HT-29 (cell line): Measurements from ENCODE around the gene SDK1. TPM values are rescaled to one million over a fixed set of nuclear protein-coding genes. Genes with fewer than 3 reads are reported as not detected.
"Not testable (repeated sequence)": the region's sequence is repeated elsewhere in the genome, so short reads cannot be mapped to it uniquely, and the experiment has no call there.

Experiments used
- DNase-seq: peaks from one replicate; pipeline ENCODE4 v3.0.0-alpha.2; 2015; ENCODE audit warnings: low spot score
- total RNA-seq: library from RNA; depleted of rRNA; stranded (reverse); fragments of >200 nt; shearing (Covaris generic); gene quantifications from 2 replicates; pipeline ENCODE4 v1.2.3, GENCODE V29; 2014

The SDK1 gene
- total RNA-seq, 1 experiment from 2014 or later: not detected

- DNase-seq: no peak
These were observed 996.3 kb downstream of the SDK1 start for GRCh38 chr7:4297165-4297917.

DNA sequence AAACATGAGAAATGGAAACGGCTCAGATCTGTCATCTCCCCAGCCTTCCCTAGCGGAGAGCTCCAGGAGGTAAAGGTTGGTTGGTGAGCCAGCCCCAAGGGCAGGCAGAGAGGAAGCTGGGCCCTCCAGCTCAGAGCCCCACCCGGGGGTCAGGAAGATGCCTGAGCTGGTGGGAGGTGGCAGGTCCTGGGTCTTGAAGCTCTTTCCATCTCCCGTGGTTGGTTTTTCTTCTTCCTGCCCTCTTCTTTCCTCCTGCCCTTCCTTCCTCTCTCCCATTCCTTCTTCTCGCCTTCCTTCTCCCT, 996.8 kb downstream of the SDK1 start:
- DNase-seq: no peak

GRCh38 chr7:4299431-4299830, 998.4 kb downstream of the SDK1 start:
- DNase-seq: no peak

DNA sequence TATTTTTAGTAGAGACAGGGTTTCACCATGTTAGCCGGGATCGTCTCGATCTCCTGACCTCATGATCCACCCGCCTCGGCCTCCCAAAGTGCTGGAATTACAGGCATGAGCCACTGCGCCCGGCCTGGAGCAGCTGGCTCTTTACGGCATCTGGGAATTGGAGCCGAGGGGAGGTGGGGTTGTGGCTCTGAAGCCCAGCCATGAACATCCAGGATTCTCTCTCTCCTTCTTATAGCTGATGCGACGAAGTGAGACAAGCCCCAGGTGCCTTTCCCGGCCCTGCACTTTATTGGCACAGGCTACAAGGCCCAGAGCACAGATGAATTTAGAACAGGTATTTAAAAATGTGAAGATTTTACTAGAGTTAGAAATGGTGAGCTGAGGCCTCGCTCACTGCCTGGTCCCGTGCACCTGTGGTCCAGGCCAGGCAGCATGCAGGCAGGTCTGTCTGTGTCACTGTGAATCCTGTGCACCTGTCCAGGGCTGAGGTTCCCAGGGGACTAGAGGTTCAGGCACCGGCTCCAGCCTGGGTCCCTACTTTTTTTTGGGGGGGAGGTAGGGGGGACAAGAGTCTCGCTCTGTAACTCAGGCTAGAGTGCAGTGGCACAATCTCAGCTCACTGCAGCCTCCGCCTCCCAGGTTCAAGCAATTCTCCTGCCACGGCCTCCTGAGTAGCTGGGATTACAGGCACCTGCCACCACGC, 1001.3 kb downstream of the SDK1 start:
- DNase-seq: no peak

DNA sequence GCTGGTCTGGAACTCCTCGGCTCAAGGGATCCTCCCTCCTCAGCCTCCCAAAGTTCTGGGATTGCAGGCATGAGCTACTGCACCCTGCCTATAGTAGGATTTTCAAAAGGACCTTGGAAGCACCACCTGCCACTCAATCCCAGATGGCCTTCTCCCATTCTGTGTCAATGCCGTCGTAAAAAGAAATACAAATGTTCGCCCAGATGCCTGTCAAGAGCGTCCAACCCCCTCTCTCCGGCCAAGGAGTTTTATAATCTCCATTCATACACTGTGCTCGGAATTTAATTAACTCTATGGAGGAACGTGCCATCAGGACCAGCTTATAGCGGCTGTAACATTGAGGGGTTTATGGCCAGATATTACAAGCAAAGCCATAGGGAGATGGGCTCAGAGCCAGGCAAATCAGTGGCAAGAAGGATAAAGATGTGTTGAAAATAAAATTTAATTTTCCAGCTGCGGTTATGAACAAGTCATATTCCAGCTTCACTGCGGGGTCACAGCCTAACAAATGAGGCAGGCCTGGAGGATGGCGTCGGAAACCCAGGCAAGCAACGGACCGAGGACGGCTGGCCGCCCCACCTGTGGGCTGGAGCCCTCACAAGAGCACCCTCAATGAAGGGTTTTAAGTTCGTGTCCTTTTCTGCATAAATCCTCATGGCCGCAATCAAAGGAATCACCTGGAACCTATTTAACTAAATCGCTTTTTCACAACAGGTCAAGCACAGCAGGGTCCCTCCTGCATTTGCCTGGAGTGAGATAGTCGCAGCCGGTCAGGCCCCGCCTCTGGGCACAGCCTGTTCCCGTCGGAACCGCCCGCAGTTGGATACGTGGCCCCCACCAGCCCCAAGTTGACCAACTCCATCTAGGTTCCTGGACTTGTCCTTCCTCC, 1006.5 kb downstream of the SDK1 start:
- DNase-seq: no peak

- DNase-seq: no peak
These were observed 1007.1 kb downstream of the SDK1 start for GRCh38 chr7:4308205-4308590.

DNA sequence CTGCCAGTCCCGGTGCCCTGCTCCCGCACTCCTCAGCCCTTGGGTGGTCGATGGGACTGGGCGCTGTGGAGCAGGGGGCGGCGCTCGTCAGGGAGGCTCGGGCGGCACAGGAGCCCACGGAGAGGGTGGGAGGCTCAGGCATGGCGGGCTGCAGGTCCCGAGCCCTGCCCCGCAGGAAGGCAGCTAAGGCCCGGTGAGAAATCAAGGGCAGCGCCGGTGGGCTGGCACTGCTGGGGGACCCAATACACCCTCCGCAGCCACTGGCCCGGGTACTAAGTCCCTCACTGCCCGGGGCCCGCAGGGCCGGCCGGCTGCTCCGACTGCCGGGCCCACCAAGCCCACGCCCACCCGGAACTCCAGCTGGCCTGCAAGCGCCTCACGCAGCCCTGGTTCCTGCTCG, 1012.9 kb downstream of the SDK1 start:
- DNase-seq: not testable (repeated sequence)

DNA sequence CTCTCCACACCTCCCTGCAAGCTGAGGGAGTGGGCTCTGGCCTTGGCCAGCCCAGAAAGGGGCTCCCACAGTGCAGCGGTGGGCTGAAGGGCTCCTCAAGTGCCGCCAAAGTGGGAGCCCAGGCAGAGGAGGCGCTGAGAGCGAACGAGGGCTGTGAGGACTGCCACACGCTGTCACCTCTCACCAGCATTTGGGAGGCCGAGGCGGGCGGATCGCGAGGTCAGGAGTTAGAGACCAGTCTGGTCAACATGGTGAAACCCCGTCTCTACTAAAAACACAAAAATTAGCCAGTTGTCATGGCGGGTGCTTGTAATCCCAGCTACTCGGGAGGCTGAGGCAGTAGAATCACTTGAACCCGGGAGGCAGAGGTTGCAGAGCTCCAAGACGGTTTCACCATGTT, 1013.3 kb downstream of the SDK1 start:
- DNase-seq: not testable (repeated sequence)
